GM18907 (cell line): Measurements from ENCODE around the gene FIP1L1.
"Not testable (repeated sequence)": the region's sequence is repeated elsewhere in the genome, so short reads cannot be mapped to it uniquely, and the experiment has no call there.

Experiments used
- ATAC-seq: cut with Tn5 transposase; IDR thresholded peaks from one replicate; pipeline ENCODE4 v1.9.1; 2021; ENCODE audit warnings: mild to moderate bottlenecking, moderate library complexity; ENCODE audit not compliant: unreplicated experiment

The FIP1L1 gene

GRCh38 chr4:53465891-53466290 lies 88.5 kb downstream of the FIP1L1 start:
- no peak for ATAC-seq

- not testable (repeated sequence) for ATAC-seq
Measured at GRCh38 chr4:53466576-53466975, 89.1 kb downstream of the FIP1L1 start.

GRCh38 chr4:53476232-53477037 lies 99.0 kb downstream of the FIP1L1 start:
- no peak for ATAC-seq

- ATAC-seq = no peak
Measured at GRCh38 chr4:53477038-53477565, 99.7 kb downstream of the FIP1L1 start.

GRCh38 chr4:53477636-53478035 lies 100.2 kb downstream of the FIP1L1 start:
- no peak for ATAC-seq

- no peak for ATAC-seq
Measured at GRCh38 chr4:53478671-53479456, 101.4 kb downstream of the FIP1L1 start.

- no peak for ATAC-seq
Measured at GRCh38 chr4:53479736-53480525, 102.5 kb downstream of the FIP1L1 start.

- no peak for ATAC-seq
Measured at GRCh38 chr4:53480909-53481308, 103.5 kb downstream of the FIP1L1 start.

GRCh38 chr4:53481586-53481985 lies 104.1 kb downstream of the FIP1L1 start:
- ATAC-seq = no peak

- no peak for ATAC-seq
Measured at GRCh38 chr4:53483250-53483649, 105.8 kb downstream of the FIP1L1 start.

GRCh38 chr4:53484911-53485657 lies 107.6 kb downstream of the FIP1L1 start:
- ATAC-seq = no peak

- ATAC-seq = no peak
Measured at GRCh38 chr4:53485658-53486040, 108.2 kb downstream of the FIP1L1 start.

- no peak for ATAC-seq
Measured at GRCh38 chr4:53487766-53488165, 110.3 kb downstream of the FIP1L1 start.

- no peak for ATAC-seq
Measured at GRCh38 chr4:53489279-53489889, 111.9 kb downstream of the FIP1L1 start.

GRCh38 chr4:53490161-53490956 lies 112.9 kb downstream of the FIP1L1 start:
- ATAC-seq = no peak

- no peak for ATAC-seq
Measured at GRCh38 chr4:53490965-53491622, 113.7 kb downstream of the FIP1L1 start.

- ATAC-seq = no peak
Measured at GRCh38 chr4:53494851-53495250, 117.4 kb downstream of the FIP1L1 start.

GRCh38 chr4:53497487-53498244 lies 120.2 kb downstream of the FIP1L1 start:
- no peak for ATAC-seq
